Cardiac fibroblast (primary cell): Measurements from ENCODE around the gene TAF4B.
A peak's percentile ranks its signal among the peaks of the same experiment; 100 is the strongest.
"Not testable (repeated sequence)": the region's sequence is repeated elsewhere in the genome, so short reads cannot be mapped to it uniquely, and the experiment has no call there.

Source experiments
- DNase-seq, 2 donors: peaks; one replicate each; pipeline versions ENCODE4 v3.0.0 to v3.0.0-alpha.2; 2010; ENCODE audit warnings: low read depth in 2 of 2
- H3K4me3 ChIP-seq, 2 donors: replicated peaks in 1 of 2; 1 replicate in 1 of 2; 2 replicates in 1 of 2; pipeline ENCODE4 v1.5.1; 2011; ENCODE audit warnings: low read depth in 2 of 2, low read length in 2 of 2, mild to moderate bottlenecking in 2 of 2, moderate library complexity in 1 of 2
- CTCF ChIP-seq: IDR thresholded peaks from one replicate; pipeline ENCODE4 v1.5.1; 2011; ENCODE audit warnings: low read depth, mild to moderate bottlenecking, low read length, inconsistent platforms

Gene TAF4B

GRCh38 chr18:26287644-26288043 lies 61.4 kb downstream of the TAF4B start:
- DNase-seq = no peak
- no peak for TF ChIP-seq CTCF
- H3K4me3 ChIP-seq = no peak overlapping the region

DNA sequence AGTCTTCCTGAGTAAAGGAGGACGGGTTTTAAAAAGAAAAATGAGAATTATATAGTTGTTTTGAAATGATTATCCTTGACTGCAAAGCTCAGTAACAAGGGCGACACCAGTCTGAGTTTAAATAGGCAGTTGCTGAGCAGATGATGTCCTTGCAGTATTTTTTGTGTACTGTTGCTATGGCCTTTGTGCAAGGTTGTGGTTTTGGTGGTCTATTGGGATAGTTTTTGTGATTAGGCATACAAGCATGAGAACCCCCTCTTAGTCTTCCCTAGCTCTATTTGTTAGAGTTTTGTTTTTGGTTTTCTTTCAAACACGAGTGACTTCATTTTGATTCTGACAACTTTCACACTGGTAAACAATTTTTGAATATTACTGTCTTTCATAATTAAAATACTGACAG lies 64.1 kb downstream of the TAF4B start:
- H3K4me3 ChIP-seq = no peak overlapping the region
- no peak for TF ChIP-seq CTCF

DNA sequence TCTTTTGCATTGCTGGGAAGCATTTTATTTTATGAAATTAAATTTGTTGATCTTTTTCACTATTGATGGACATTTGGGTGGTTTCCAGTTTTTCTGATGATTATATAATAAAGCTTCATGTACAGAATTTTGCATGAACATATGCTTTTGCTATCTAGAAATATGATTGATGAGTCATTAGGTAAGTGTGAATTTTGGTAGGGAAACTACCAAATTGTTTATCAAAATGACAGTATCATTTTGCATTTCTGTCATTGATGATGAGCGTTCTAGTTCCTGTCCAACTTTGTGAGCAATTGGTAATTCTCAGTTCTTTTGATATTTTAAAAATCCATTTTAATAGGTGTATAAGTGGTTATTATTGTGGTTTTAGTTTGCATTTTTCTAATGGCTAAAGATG lies 67.7 kb downstream of the TAF4B start:
- DNase-seq = no peak
- no peak overlapping the region for H3K4me3 ChIP-seq
- no peak for TF ChIP-seq CTCF

More for the DNA sequence above, 64.1 kb downstream of the TAF4B start:
- no peak for DNase-seq

- H3K4me3 ChIP-seq = no peak overlapping the region
- DNase-seq = no peak
- no peak for TF ChIP-seq CTCF
Observed at GRCh38 chr18:26298107-26298506, 71.9 kb downstream of the TAF4B start.

DNA sequence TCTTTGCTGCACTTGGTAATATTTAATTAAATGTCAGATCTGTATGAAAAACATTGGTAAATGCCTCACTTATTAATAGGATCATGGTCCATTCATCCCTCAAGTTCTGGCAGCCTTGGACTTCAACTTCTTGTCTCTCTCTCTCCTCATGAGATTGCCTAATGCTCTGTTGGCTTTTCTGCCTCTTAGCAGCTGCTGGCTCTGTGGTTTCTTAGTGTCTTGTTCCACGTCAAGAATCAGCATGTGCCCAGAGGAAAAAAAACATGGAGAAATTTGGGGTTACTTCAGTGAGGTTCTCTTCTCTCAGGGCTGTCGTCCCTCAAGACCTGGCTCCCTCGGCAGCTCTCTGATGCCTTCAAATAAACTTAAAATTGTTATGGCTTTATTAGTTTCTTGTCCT lies 75.4 kb downstream of the TAF4B start:
- peak; percentile 42 to 51 for DNase-seq
- TF ChIP-seq CTCF = no peak
- H3K4me3 ChIP-seq = no peak overlapping the region

DNA sequence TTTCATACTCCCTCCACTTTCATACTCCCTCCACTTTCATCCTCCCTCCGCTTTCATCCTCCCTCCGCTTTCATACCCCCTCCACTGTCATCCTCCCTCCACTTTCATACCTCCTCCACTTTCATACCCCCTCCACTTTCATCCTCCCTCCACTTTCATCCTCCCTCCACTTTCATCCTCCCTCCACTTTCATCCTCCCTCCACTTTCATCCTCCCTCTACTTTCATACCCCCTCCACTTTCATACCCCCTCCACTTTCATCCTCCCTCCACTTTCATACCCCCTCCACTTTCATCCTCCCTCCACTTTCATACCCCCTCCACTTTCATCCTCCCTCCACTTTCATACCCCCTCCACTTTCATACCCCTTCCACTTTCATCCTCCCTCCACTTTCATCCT lies 77.0 kb downstream of the TAF4B start:
- H3K4me3 ChIP-seq, DNase-seq: not testable (repeated sequence)

GRCh38 chr18:26304511-26304910 lies 78.3 kb downstream of the TAF4B start:
- no peak overlapping the region for H3K4me3 ChIP-seq
- no peak for DNase-seq
- TF ChIP-seq CTCF = no peak
